Panc1 (cell line): ENCODE results near the gene PRND. TPM values are rescaled to one million over a fixed set of nuclear protein-coding genes. Genes with fewer than 3 reads are reported as not detected.

Experiments
- ATAC-seq: fragments of 200-7000 bp; cut with Tn5 transposase; 2 replicates; pipeline ENCODE4 v1.9.1; 2020; ENCODE audit warnings: mild to moderate bottlenecking, moderate library complexity
- BruUV-seq: library from RNA; stranded (reverse); fragments of 400-500 nt; replicated peaks from 2 replicates; lab custom pipeline; 2021; lab: Mats Ljungman, UMichigan
- CTCF ChIA-PET: fragments of 300-600 bp; sonication (Branson Sonifier 250); formaldehyde crosslinking; loops from one replicate; lab custom pipeline; 2022; ENCODE audit warnings: antibody characterized with exemption; lab: Charles Lee
- POLR2A ChIA-PET: fragments of 300-600 bp; sonication (Branson Sonifier 250); formaldehyde crosslinking; loops from one replicate; lab custom pipeline; 2022; ENCODE audit warnings: antibody characterized with exemption; lab: Charles Lee
- DNase-seq: peaks from one replicate; pipeline ENCODE4 v3.0.0-alpha.2; 2010; ENCODE audit warnings: low read depth, low spot score
- H3K27ac ChIP-seq: 2 replicates; pipeline ENCODE4 v1.5.1; 2011; ENCODE audit warnings: mild to moderate bottlenecking, low read length, inconsistent platforms
- H3K27me3 ChIP-seq: fragments of 200-500 bp; sonication (Bioruptor generic); 2 replicates; pipeline ENCODE4 v1.6.0; 2014; ENCODE audit warnings: low read length, inconsistent platforms; ENCODE audit not compliant: control insufficient read depth, insufficient read depth
- H3K36me3 ChIP-seq: fragments of 200-500 bp; sonication (Bioruptor generic); 2 replicates; pipeline ENCODE4 v1.5.1; 2014; ENCODE audit warnings: inconsistent platforms, mild to moderate bottlenecking, low read length, moderate library complexity; ENCODE audit not compliant: control insufficient read depth, insufficient read depth
- H3K4me1 ChIP-seq: 2 replicates; pipeline ENCODE4 v1.5.1; 2011; ENCODE audit warnings: inconsistent platforms, mild to moderate bottlenecking, low read length, moderate library complexity; ENCODE audit not compliant: control insufficient read depth, insufficient read depth
- H3K4me3 ChIP-seq, 2 experiments: 2 replicates each; pipeline ENCODE4 v1.5.1; 2011 to 2012; ENCODE audit warnings: low read depth in 2 of 2, low read length in 2 of 2, mild to moderate bottlenecking in 2 of 2, inconsistent platforms in 1 of 2, moderate library complexity in 1 of 2
- H3K9me3 ChIP-seq: fragments of 200-500 bp; sonication (Bioruptor generic); 2 replicates; pipeline ENCODE4 v1.5.1; 2014; ENCODE audit warnings: low read depth, mild to moderate bottlenecking, inconsistent platforms, low read length, moderate library complexity; ENCODE audit not compliant: control insufficient read depth, insufficient read depth
- POLR2AphosphoS5 ChIP-seq: IDR thresholded peaks from 2 replicates; pipeline ENCODE4 v1.6.1; 2012; ENCODE audit warnings: mild to moderate bottlenecking, low read depth, low read length, moderate library complexity
- REST ChIP-seq, 2 experiments: IDR thresholded peaks; 2 replicates each; pipeline ENCODE4 v1.6.1; 2011 to 2012; ENCODE audit warnings: low read depth in 2 of 2, control low read depth in 1 of 2, low read length in 1 of 2, mild to moderate bottlenecking in 1 of 2, moderate library complexity in 1 of 2; ENCODE audit not compliant: insufficient read depth in 1 of 2
- SIN3A ChIP-seq: IDR thresholded peaks from 2 replicates; pipeline ENCODE4 v1.6.1; 2012; ENCODE audit warnings: low read depth, mild to moderate bottlenecking, low read length, moderate library complexity, borderline replicate concordance; ENCODE audit not compliant: insufficient read depth
- TCF7L2 ChIP-seq: IDR thresholded peaks from 2 replicates; pipeline ENCODE4 v1.6.1; 2011; ENCODE audit warnings: mild to moderate bottlenecking, low read depth, low read length, inconsistent platforms
- in situ Hi-C: cut with HindIII; loops from 2 replicates; pipeline ENCODE4 v1.10.0; 2016; ENCODE audit warnings: low sequenced_read_pairs, low pct_unique_long_range_greater_than_20kb
- intact Hi-C: fragments of 100-400 bp; cut with micrococcal nuclease; formaldehyde crosslinking; loops from one replicate; pipeline ENCODE4 v1.10.0; 2022; ENCODE audit not compliant: unreplicated experiment
- total RNA-seq: library from RNA; stranded (reverse); gene quantifications from one replicate; pipeline ENCODE4 v1.2.1, GENCODE V29; 2021; ENCODE audit not compliant: unreplicated experiment
- TF ChIP-seq, protein P1 (sequence below): fragments of 450-650 bp; IDR thresholded peaks from 2 replicates; pipeline ENCODE4 v1.5.1; 2017; ENCODE audit warnings: mild to moderate bottlenecking

Gene PRND
- total RNA-seq, 1 experiment from 2014 or later: not detected

DNA sequence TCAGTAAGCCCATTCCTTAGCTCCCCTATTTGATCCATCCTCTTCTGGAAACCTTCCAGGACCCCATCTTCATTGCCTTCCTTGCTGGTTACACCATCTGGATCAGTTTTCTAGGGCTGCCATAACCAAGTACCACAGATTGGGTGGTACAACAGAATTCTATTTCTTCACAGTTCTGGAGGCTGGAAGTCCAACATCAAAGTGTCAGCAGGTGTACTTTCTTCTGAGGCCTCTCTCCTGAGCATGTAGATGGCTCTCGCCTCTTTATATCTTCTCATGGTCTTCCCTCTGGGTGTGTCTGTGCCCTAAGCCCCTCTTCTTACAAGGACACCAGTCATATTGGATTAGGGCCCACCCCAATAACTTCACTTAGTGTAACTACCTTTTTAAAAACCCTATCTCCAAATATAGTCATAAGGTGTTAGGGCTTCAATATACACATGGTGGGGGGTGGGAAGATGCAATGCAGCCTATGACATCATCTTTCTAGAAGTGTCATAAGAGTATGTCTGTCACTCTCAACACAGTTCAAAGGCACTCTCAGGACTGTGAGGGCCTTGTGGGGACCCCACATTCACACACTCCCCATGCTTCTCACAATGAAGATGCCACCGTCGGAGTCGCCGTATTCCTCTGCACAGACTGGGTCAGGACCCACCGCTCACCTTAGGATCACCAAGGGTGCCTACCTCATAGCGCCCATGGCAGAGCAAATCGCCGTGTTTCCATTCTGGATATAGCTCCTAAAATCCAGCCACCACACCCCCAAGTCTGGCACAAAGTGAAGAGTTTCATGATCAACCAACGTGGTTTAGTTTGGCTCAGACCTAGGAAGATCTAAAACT lies 12.2 kb upstream of the PRND start:
- no peak overlapping the region for H3K4me3 ChIP-seq
- intact Hi-C loops (no loop called here), in situ Hi-C loops (no loop called here)
- TF ChIP-seq REST (IDR thresholded peaks at IDR 0.05; ENCODE audit: insufficient read depth in 1 of 2, low read depth in 2 of 2, low read length in 1 of 2) (no peak), TCF7L2 (no peak), SIN3A (no peak), POLR2AphosphoS5 (no peak)
- TF ChIP-seq, protein P1, sequence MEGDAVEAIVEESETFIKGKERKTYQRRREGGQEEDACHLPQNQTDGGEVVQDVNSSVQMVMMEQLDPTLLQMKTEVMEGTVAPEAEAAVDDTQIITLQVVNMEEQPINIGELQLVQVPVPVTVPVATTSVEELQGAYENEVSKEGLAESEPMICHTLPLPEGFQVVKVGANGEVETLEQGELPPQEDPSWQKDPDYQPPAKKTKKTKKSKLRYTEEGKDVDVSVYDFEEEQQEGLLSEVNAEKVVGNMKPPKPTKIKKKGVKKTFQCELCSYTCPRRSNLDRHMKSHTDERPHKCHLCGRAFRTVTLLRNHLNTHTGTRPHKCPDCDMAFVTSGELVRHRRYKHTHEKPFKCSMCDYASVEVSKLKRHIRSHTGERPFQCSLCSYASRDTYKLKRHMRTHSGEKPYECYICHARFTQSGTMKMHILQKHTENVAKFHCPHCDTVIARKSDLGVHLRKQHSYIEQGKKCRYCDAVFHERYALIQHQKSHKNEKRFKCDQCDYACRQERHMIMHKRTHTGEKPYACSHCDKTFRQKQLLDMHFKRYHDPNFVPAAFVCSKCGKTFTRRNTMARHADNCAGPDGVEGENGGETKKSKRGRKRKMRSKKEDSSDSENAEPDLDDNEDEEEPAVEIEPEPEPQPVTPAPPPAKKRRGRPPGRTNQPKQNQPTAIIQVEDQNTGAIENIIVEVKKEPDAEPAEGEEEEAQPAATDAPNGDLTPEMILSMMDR: no peak
- H3K27me3 ChIP-seq: peaks cover 4% of the 10 kb centered on the region; the same call in 1 of the 2 replicates
- DNase-seq: no peak
- ChIA-PET CTCF (no interaction called here), POLR2A (interaction anchor here (0.6 kb wide), 1 partner anchor 41 kb away, joined by 3 read pairs; no protein-coding TSS in a partner anchor)
- H3K27ac ChIP-seq: no peak overlapping the region
- H3K36me3 ChIP-seq: no peaks in the 10 kb centered on the region
- no peaks in the 10 kb centered on the region for H3K4me1 ChIP-seq
- BruUV-seq: no TSS peak
- no peaks in the 10 kb centered on the region for H3K9me3 ChIP-seq
- ATAC-seq: no peak

- H3K4me3 ChIP-seq: no peak overlapping the region
- no peaks in the 10 kb centered on the region for H3K36me3 ChIP-seq
- no peaks in the 10 kb centered on the region for H3K9me3 ChIP-seq
- no peak for ATAC-seq
- in situ Hi-C loops: no loop called here
- intact Hi-C loops: no loop called here
- peaks cover 4% of the 10 kb centered on the region; the same call in 1 of the 2 replicates for H3K27me3 ChIP-seq
- DNase-seq: no peak
- H3K27ac ChIP-seq: no peak overlapping the region
- ChIA-PET CTCF (no interaction called here), POLR2A (interaction anchor here (0.6 kb wide), 1 partner anchor 42 kb away, joined by 3 read pairs; no protein-coding TSS in a partner anchor)
- no TSS peak for BruUV-seq
- H3K4me1 ChIP-seq: no peaks in the 10 kb centered on the region
- TF ChIP-seq POLR2AphosphoS5 (no peak), TCF7L2 (no peak)
These were observed 11.6 kb upstream of the PRND start for GRCh38 chr20:4710106-4710475.

GRCh38 chr20:4711511-4711910 lies 10.2 kb upstream of the PRND start:
- CTCF ChIA-PET: no interaction called here
- ATAC-seq (no peak), DNase-seq (no peak)
- in situ Hi-C loops: no loop called here
- H3K9me3 ChIP-seq: no peaks in the 10 kb centered on the region
- TF ChIP-seq, protein P1: no peak
- no peak for TF ChIP-seq POLR2AphosphoS5
- no peak for TF ChIP-seq REST (IDR thresholded peaks at IDR 0.05; ENCODE audit: insufficient read depth in 1 of 2, low read depth in 2 of 2, low read length in 1 of 2)
- no peak for TF ChIP-seq TCF7L2
- no peak for TF ChIP-seq SIN3A
- no TSS peak for BruUV-seq
- POLR2A ChIA-PET: no interaction called here
- H3K36me3 ChIP-seq: no peaks in the 10 kb centered on the region
- no peaks in the 10 kb centered on the region for H3K4me1 ChIP-seq
- no peak overlapping the region for H3K27ac ChIP-seq
- H3K4me3 ChIP-seq: no peak overlapping the region
- intact Hi-C loops: no loop called here
- H3K27me3 ChIP-seq: peaks cover 6% of the 10 kb centered on the region; the same call in 1 of the 2 replicates
